GM19467 (cell line): Measurements from ENCODE around the gene PLEKHN1.
"Not testable (repeated sequence)": the region's sequence is repeated elsewhere in the genome, so short reads cannot be mapped to it uniquely, and the experiment has no call there.

Experiments
- ATAC-seq: cut with Tn5 transposase; IDR thresholded peaks from one replicate; pipeline ENCODE4 v1.9.1; 2021; ENCODE audit warnings: mild to moderate bottlenecking, moderate library complexity; ENCODE audit not compliant: unreplicated experiment

Gene PLEKHN1

GRCh38 chr1:941588-942383, 24.5 kb upstream of the PLEKHN1 start:
- ATAC-seq = no peak

GRCh38 chr1:942411-942821, 23.9 kb upstream of the PLEKHN1 start:
- no peak for ATAC-seq

DNA sequence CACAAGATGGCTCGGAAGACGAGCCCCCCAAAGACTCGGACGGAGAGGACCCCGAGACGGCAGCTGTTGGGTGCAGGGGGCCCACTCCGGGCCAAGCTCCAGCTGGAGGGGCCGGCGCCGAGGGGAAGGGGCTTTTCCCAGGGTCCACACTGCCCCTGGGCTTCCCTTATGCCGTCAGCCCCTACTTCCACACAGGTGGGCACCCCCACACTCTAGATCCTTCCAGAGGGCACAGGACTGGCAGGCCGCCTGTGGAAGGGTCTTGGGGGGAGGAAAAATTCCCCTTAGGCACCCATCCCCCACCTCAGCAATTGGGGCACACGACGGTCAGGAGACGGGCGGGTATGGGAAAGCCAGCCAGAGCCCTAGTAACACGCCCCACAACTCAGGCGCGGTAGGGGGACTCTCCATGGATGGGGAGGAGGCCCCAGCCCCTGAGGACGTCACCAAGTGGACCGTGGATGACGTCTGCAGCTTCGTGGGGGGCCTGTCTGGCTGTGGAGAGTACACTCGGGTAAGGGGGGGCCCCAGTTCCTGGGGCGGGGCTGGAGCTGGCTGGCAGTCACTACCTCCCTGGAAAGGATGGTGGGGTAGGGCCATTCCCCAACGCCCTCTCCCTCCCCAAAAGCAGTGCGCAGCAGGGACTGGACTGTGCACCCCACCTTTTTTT, 23.3 kb upstream of the PLEKHN1 start:
- ATAC-seq = no peak

GRCh38 chr1:943545-944340, 22.5 kb upstream of the PLEKHN1 start:
- no peak for ATAC-seq

DNA sequence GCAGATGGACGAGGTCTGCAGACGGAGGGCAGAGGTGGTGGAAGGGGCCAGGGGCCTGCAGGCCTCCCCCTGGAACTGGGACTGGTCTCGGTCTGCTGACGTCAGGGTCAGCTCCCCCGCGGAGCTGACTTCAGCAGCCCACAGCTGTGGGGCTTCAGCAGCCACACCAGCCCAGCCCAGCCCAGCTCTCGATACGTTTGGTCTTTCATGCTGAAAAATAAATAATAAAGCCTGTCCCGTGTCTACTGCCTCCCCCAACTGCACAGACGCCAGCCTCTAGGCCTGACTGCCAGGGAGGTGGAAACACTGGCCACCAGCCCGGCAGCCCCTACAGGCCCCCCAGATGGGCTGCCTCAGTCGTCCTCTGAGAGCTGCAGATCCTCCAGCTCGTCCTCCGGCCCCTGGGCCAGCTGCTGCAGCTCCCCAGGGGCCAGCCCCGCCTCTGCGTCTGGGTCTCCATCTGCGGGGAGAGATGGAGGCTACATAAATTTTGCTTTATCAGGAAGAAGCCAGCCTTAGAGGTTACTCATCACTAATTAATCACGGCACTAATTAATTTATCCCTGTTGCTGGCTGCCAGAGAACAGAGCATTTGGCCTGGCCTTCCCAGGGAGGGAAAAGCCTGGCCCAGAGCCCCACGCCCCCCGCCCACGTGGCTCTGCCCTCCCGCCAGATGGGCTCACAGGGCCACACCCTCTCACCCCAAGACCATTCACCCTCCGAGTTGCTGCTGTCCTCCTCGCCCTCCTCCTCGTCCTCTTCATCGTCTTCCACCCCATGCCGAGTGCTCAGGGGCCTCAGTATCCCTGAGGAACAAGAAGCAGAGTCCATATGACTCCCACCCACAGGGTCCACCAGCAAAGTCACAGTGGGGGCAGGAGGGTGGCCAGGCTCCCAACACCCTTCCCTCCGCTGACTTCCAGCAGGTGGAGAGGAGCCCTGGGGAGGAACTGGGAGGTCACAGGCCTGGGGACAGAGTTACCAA, 21.6 kb upstream of the PLEKHN1 start:
- ATAC-seq = no peak

- ATAC-seq = no peak
Measured at GRCh38 chr1:945688-946556, 20.4 kb upstream of the PLEKHN1 start.

GRCh38 chr1:946811-947210, 19.5 kb upstream of the PLEKHN1 start:
- ATAC-seq = not testable (repeated sequence)

DNA sequence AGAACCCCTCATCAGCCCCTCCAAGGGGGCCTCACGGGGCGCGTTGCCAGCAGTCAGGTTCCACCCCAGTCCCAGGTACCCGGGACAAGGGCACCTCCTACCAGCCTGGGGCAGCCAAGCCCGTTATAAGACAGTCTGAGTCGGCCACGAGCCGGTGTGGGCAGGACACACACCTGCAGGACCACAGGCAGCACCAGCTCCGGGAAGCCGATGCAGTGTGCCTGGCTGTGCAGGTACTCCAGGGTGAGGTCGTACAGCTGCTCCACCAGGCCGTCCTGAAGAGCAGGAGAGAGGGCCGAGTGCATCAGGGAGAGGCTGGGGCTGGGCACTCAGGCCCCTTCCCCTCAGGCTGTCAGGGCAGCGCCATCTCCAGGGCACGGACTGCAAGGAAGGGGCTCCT, 18.3 kb upstream of the PLEKHN1 start:
- ATAC-seq = no peak

GRCh38 chr1:950268-950667, 16.0 kb upstream of the PLEKHN1 start:
- no peak for ATAC-seq

- ATAC-seq = no peak
Measured at GRCh38 chr1:950881-951280, 15.4 kb upstream of the PLEKHN1 start.

DNA sequence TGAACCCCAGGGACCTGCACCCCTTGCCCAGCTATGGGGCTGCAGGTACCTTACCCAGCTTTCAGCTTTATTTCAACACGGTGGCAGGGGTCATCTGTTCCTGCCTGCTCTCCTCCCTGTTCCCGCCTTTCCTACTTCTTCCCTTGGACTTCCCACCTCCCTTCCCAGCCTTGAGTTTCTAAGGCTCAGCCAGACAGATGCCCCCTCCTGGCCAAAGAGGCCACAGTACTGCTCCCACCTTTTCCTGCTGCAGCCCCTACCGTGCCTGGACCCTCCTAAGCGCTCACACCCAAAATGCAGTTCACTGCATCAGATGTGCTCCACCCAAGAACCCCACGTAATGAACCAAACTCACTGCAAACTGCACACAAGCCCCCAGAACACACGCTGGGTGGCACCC, 14.9 kb upstream of the PLEKHN1 start:
- ATAC-seq = no peak

DNA sequence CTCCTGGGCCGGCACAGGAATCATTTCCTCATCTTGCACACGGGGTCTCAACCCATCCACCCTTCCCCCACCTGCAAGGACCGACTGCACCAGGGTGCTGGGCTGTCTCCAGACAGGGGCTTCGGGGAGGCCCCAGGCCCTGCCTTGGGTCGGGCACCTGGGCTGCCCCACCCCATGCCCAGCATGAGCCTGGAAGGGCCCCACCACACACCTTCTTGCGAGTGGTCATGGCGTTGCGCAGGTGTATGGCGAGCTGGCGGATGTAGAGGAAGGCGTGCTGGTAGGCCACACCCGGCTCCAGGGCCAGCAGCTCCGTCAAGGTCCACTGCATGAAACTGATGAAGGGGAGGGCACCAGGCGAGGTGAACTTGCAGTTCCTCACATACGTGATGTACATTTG, 14.1 kb upstream of the PLEKHN1 start:
- no peak for ATAC-seq

- ATAC-seq = no peak
Measured at GRCh38 chr1:952603-953002, 13.7 kb upstream of the PLEKHN1 start.

GRCh38 chr1:953524-954320, 12.6 kb upstream of the PLEKHN1 start:
- no peak for ATAC-seq

DNA sequence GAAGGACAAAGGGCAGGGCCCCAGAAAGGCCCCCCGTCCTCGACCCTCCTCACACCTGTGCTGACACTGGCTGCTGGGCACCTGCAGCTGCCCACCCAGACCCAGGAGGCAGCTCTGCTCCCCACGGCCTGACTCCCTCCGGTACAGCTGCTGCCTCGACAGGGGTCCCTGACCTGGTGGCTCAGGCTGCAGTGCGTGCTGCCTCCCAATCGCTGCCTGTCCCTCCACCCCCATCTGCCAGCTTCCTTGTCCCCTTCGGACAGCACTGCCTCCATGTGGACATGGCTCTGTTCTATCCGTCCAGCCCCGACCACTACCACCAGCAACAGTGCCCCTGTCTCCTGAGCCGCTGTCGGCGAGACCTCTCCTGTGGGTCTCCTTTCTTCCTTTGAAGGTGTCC, 11.4 kb upstream of the PLEKHN1 start:
- no peak for ATAC-seq

GRCh38 chr1:955474-955873, 10.8 kb upstream of the PLEKHN1 start:
- no peak for ATAC-seq

- ATAC-seq = no peak
Measured at GRCh38 chr1:956636-957035, 9.6 kb upstream of the PLEKHN1 start.

DNA sequence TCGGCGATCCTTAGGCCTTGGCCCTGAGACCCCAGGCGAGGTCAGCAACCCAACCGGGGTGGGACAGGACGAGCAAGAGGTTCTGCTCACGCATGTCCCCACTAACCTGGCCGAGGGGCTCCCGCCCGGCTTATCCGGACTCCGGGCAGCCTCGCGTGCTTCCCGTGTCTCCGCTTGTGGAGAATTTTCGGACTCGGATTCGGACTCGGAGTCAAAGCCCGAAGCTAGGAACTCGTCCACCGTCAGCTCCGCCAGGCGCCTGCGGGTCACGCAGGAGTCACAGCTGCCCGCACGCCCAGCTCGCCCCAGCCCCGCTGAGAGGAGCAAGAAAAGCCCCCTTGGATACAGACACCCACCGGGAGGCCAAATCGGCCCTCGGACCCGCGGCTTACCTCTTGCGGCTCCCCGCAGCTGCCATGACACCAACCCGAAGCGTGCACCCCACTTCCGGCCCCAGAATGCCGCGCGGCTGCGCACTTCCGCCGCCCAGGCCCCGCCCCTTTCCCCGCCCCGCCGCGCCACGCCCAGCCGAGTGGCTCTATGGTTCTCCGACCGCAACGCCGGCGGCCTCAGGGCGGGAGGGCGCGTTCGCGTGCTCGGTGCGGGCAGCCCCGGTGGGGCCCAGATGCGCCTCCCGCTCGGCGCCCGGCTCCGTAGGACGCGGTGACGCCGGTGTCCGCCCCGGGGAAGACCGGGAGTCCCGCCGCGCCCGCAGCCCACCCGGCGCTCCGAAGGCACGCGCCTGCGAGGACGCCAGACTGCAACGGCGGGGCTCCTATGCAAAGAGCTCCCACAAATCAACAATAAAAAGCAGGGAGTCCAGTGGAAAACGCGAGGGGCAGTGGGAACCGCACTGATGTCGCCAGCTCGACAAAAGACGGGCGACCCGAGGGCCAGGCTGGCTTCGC, 7.2 kb upstream of the PLEKHN1 start, which contains the start of gene NOC2L:
Gene NOC2L, minus strand, starts transcription at position 434 of the 908 bp plus-strand sequence. Its CDS starts 16 bp downstream, at position 418.
- peak; percentile 71 for ATAC-seq
